Activated B cell treated with CpG ODN at 0.5 μM for 24 hours (primary cell): Measurements from ENCODE around the gene TMC7. TPM values are rescaled to one million over a fixed set of nuclear protein-coding genes. Genes with fewer than 3 reads are reported as not detected.

Source experiments
- ATAC-seq: fragments of 200-7000 bp; cut with Tn5 transposase; one replicate; pipeline ENCODE4 v1.10.0; 2021; ENCODE audit warnings: low read depth, mild to moderate bottlenecking, moderate library complexity
- CTCF ChIA-PET: fragments of 350-600 bp; sonication (Branson Sonifier 250); formaldehyde crosslinking; loops from one replicate; lab custom pipeline; 2021; ENCODE audit warnings: antibody characterized with exemption; lab: Charles Lee
- POLR2A ChIA-PET: fragments of 350-600 bp; sonication (Branson Sonifier 250); formaldehyde crosslinking; loops from one replicate; lab custom pipeline; 2021; ENCODE audit warnings: antibody characterized with exemption; lab: Charles Lee
- DNase-seq: peaks from one replicate; pipeline ENCODE4 v3.0.0; 2022
- H3K27ac Mint-ChIP-seq: one replicate; pipeline ENCODE4 v1.8.0; 2020; ENCODE audit warnings: mixed read lengths
- H3K27me3 Mint-ChIP-seq: one replicate; pipeline ENCODE4 v1.8.0; 2021; ENCODE audit warnings: mixed read lengths
- H3K36me3 Mint-ChIP-seq: one replicate; pipeline ENCODE4 v1.8.0; 2021; ENCODE audit warnings: low read depth, mixed read lengths
- H3K4me1 Mint-ChIP-seq: one replicate; pipeline ENCODE4 v1.8.0; 2021; ENCODE audit warnings: mixed read lengths
- H3K4me3 Mint-ChIP-seq: one replicate; pipeline ENCODE4 v1.8.0; 2020; ENCODE audit warnings: mild to moderate bottlenecking, mixed read lengths
- H3K9me3 Mint-ChIP-seq: one replicate; pipeline ENCODE4 v1.8.0; 2020; ENCODE audit warnings: mixed read lengths
- intact Hi-C: fragments of 100-400 bp; cut with micrococcal nuclease; formaldehyde crosslinking; loops from one replicate; pipeline ENCODE4 v1.15.1; 2024
- total RNA-seq: library from RNA; stranded (reverse); gene quantifications from 2 replicates; pipeline ENCODE4 v1.2.3, GENCODE V29; 2022
- TF ChIP-seq, protein P1 (sequence below): fragments of 200-600 bp; IDR thresholded peaks from one replicate; pipeline ENCODE4 v1.8.0; 2022; ENCODE audit warnings: antibody characterized with exemption, mild to moderate bottlenecking

Gene TMC7
- total RNA-seq, 1 donor from 2014 or later, result not detected

DNA sequence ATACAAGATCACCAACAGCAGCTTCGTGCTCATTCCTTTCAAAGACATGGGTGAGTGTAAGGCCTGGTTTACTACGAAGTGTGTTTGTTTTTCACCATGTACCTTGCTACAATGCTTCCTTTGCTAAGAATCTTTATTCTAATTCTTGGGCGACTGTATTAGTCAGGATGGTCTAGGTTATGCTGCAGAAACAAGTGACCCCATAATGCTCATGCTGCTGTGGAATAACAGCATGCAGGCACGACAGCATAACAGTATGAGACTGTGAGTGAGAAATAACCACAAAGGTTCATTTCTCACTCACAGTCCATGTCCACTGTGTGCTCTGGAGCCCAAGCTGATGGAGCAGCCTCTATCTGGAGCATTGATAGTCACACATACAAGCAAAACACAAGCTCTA, 38.0 kb downstream of the TMC7 start:
- TF ChIP-seq, protein P1, sequence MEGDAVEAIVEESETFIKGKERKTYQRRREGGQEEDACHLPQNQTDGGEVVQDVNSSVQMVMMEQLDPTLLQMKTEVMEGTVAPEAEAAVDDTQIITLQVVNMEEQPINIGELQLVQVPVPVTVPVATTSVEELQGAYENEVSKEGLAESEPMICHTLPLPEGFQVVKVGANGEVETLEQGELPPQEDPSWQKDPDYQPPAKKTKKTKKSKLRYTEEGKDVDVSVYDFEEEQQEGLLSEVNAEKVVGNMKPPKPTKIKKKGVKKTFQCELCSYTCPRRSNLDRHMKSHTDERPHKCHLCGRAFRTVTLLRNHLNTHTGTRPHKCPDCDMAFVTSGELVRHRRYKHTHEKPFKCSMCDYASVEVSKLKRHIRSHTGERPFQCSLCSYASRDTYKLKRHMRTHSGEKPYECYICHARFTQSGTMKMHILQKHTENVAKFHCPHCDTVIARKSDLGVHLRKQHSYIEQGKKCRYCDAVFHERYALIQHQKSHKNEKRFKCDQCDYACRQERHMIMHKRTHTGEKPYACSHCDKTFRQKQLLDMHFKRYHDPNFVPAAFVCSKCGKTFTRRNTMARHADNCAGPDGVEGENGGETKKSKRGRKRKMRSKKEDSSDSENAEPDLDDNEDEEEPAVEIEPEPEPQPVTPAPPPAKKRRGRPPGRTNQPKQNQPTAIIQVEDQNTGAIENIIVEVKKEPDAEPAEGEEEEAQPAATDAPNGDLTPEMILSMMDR, result no peak
- ChIA-PET CTCF (no interaction called here), POLR2A (no interaction called here)

GRCh38 chr16:19027416-19027815, 43.7 kb downstream of the TMC7 start:
- DNase-seq (no peak), ATAC-seq (no peak)
- ChIA-PET CTCF (no interaction called here), POLR2A (no interaction called here)
- TF ChIP-seq, protein P1, result no peak
- Mint-ChIP-seq H3K4me1 (no peaks in the 10 kb centered on the region), H3K27me3 (peaks cover 10% of the 10 kb centered on the region), H3K4me3 (no peak overlapping the region), H3K9me3 (no peaks in the 10 kb centered on the region), H3K36me3 (no peaks in the 10 kb centered on the region), H3K27ac (no peak overlapping the region)
- intact Hi-C loops, result no loop called here

More for the DNA sequence above, 38.0 kb downstream of the TMC7 start:
- intact Hi-C loops, result no loop called here
- no peak overlapping the region for H3K4me3 Mint-ChIP-seq
- no peaks in the 10 kb centered on the region for H3K9me3 Mint-ChIP-seq
- ATAC-seq, result no peak
- H3K27ac Mint-ChIP-seq, result no peak overlapping the region
- H3K27me3 Mint-ChIP-seq, result no peaks in the 10 kb centered on the region
- DNase-seq, result no peak
- H3K36me3 Mint-ChIP-seq, result no peaks in the 10 kb centered on the region
- no peaks in the 10 kb centered on the region for H3K4me1 Mint-ChIP-seq

DNA sequence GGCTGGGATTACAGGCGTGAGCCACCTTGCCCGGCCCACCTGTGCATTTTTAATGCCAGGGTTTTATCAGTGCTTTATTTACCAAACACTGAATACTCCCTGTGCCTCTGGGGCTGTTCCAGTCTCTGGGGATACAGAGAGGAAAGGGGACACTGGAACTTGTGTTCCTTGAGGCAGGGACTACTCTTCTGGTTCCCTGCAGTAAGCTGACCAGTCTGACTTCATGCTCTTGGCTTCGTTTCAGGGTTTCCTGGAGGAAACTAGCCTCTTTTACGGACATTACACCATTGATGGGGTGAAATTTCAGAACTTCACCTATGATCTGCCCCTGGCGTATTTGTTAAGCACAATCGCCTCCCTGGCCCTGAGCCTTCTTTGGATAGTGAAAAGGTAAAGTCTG, 46.2 kb downstream of the TMC7 start:
- H3K4me3 Mint-ChIP-seq, result no peak overlapping the region
- H3K36me3 Mint-ChIP-seq, result no peaks in the 10 kb centered on the region
- intact Hi-C loops, result no loop called here
- no peaks in the 10 kb centered on the region for H3K9me3 Mint-ChIP-seq
- DNase-seq (no peak), ATAC-seq (no peak)
- ChIA-PET POLR2A (no interaction called here), CTCF (no interaction called here)
- TF ChIP-seq, protein P1, result no peak
- H3K27me3 Mint-ChIP-seq, result peaks cover 12% of the 10 kb centered on the region
- H3K27ac Mint-ChIP-seq, result no peak overlapping the region
- H3K4me1 Mint-ChIP-seq, result no peaks in the 10 kb centered on the region

GRCh38 chr16:19031738-19032137, 48.0 kb downstream of the TMC7 start:
- Mint-ChIP-seq H3K4me1 (no peaks in the 10 kb centered on the region), H3K27me3 (peaks cover 12% of the 10 kb centered on the region), H3K4me3 (no peak overlapping the region), H3K9me3 (peaks cover 6% of the 10 kb centered on the region), H3K36me3 (no peaks in the 10 kb centered on the region), H3K27ac (no peak overlapping the region)
- no peak for DNase-seq
- ChIA-PET CTCF (no interaction called here), POLR2A (no interaction called here)
- TF ChIP-seq, protein P1, result no peak
- ATAC-seq, result no peak
- intact Hi-C loops, result no loop called here

DNA sequence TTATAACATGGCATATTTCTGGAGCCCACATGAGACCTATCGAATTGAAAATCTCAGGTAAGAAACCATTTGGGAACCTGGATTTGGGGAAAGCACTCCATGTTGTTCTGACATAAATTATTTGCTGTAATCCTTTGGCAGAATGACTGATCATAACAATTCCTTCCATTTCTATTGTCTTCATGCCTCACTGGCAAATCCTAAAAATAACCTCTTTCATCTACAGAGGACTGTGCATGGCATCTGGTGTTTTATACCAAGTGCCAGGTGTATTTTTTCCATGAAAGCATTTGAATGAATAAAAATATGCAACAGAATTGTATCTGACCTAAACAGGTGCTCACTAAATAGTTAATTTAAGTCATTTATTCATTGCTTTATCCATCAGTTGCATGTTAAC, 50.0 kb downstream of the TMC7 start:
- no peak for ATAC-seq
- Mint-ChIP-seq H3K27me3 (peaks cover 10% of the 10 kb centered on the region), H3K36me3 (no peaks in the 10 kb centered on the region), H3K4me1 (no peaks in the 10 kb centered on the region), H3K27ac (no peak overlapping the region), H3K9me3 (peaks cover 6% of the 10 kb centered on the region), H3K4me3 (no peak overlapping the region)
- DNase-seq, result no peak
- ChIA-PET POLR2A (no interaction called here), CTCF (no interaction called here)
- intact Hi-C loops, result no loop called here
- TF ChIP-seq, protein P1, result no peak
